GM12874 (cell line): ENCODE results near the gene RAD51B.

Experiments
- CTCF ChIP-seq: IDR thresholded peaks from 2 replicates; pipeline ENCODE4 v1.5.1; 2011; ENCODE audit warnings: low read depth, mild to moderate bottlenecking, control low read depth, low read length, moderate library complexity; ENCODE audit not compliant: insufficient read depth

Gene RAD51B

DNA sequence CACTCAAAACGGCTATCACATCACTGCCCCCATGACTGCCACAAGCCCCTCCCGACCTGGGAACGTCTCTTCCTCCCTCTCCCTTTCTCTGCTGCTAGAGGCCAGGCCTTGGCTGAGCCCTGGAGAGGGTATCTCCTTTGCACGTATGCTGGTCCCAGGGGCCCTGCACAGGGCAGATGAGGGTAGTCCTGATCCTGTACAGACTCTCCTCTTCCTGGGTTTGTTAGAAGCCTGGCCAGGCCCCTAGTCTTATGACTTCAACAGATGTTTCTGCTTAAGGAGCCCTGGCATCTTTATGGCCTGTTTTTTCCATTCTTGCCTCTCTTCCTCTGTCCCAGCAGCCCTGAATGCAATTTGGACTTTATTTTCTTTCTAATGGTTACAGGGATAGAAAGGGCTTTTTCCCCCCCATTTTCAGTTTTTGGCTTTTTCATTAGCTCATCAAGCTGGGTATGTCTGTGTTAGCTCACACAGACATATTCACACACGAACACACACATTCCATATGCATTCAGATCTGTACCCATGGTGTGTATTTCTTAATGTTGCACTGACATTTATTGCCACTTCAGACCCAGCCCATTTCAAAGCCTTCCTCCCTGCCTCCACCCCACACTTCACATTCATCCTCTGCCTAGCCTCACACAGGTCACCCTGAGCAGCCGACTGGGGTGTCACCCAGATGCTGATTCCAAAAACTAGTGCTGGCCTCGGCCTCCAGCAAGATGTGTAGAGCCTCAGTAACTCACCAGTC is 770.0 kb downstream of the RAD51B start:
- TF ChIP-seq CTCF, result no peak

DNA sequence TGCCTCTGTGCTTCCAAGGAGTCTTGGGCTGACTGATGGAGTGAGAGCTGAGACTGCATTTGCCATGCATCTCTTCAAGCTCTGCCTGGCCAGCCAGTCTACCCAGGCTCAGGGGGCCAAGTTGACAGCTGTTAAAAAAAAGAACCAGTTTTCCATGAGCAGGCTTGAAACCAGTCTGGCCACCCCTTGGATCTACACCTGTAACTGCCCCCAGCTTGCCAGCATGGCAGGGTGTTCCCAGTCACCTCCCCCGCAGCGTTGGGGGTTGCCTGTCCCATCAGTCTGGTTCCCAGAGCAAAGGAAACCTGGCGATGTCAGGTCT is 770.6 kb downstream of the RAD51B start:
- TF ChIP-seq CTCF, result no peak

- TF ChIP-seq CTCF, result no peak
These were observed 772.2 kb downstream of the RAD51B start for GRCh38 chr14:68591786-68592185.

GRCh38 chr14:68592948-68593556 is 773.5 kb downstream of the RAD51B start:
- TF ChIP-seq CTCF, result no peak

GRCh38 chr14:68593806-68594536 is 774.4 kb downstream of the RAD51B start:
- no peak for TF ChIP-seq CTCF

GRCh38 chr14:68594737-68595380 is 775.3 kb downstream of the RAD51B start:
- no peak for TF ChIP-seq CTCF

DNA sequence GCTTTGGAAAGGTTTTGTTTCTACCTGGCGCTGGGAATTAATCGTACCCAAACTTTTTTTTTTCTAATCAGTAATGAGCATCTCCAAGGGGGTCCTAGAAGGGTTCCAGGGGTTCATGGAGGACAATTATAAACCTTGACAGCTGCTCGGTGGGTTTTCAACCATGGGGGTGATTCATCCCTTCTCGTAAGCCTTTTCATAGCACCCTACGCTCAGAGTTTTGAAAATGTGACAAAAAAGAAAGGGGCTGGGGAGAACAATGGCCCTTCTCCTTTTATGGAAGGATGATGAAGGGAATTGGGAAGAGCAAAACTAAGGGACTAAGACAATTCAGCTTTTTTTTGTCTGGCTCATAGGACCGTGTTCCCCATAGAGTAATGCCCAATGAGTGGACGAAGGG is 776.6 kb downstream of the RAD51B start:
- TF ChIP-seq CTCF, result no peak
